NOMO-1 (cell line): ENCODE measurements around the gene NAT8.
"Not testable (repeated sequence)": the region's sequence is repeated elsewhere in the genome, so short reads cannot be mapped to it uniquely, and the experiment has no call there.

Experiments
- DNase-seq, 2 experiments: peaks; one replicate each; lab custom pipeline; 2025; ENCODE audit not compliant: unreplicated experiment in 2 of 2; lab: John Stamatoyannopoulos, UW

NAT8 gene

DNA sequence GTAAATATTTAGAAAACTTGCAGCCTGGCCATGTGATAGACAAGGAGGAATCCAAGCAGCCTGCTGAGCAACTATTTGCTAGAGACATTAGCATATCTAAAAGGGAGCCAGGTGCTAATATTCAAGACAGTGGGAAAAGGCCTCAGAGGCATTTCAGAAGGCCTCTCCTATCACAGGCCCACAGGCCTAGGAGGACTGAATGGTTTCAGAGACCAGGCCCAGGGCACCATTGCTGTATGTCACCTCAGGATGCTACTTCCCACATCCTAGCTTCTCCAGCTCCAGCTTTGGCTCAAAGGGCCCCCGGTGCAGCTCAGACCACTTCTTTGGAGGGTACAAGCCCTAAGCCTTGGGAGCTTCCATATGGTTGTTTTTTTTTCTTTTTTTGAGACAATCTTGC lies 3.8 kb downstream of the NAT8 start:
- no peak for DNase-seq

DNA sequence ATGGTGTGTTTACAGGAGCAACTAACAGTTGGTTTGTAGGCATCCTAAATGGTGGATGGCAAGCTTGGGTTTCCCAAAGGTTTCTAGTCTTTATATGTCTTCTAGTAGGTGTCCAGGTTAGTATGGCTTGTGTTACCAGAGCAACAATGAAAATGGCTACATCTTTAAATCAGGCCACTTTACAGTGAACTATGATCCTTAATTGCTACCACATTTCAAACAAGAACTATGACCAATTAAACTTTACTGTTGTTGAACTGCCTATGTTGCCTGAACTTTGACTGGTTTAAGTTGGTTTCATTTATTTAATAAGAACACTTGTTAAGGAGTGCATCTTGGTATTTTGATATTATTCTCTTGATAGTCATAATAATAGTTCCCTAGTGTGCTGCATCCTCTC lies 5.2 kb downstream of the NAT8 start:
- not testable (repeated sequence) for DNase-seq

DNA sequence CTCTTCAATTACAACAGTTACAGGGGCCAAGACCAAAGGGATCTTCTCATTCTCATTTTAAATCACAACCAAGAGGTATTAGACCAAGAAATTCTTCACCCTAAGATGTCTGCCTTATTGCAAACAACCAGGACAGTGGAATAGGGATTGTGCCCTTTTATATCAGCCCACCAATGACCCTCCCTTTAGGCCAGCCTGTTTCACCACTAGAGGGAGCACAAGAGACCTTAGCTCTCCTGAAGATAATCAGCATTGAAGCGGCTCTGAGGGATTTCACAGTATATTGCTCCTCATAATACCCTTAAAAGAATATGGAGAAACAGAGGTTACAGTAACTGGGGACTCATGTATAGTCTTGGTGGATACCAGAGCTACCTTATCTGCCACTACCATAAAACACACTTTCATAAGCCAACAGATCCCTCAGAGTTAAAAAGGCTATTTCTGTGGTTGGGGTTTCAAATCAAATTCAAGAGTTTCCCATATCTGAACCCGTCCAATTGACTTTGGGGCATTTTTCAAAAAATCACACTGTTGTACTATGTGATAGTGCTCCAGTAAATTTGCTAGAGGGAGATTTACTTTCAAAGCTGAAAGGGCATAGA lies 11.5 kb downstream of the NAT8 start:
- DNase-seq, result peak in 1 of 2 experiments; percentile 5

DNA sequence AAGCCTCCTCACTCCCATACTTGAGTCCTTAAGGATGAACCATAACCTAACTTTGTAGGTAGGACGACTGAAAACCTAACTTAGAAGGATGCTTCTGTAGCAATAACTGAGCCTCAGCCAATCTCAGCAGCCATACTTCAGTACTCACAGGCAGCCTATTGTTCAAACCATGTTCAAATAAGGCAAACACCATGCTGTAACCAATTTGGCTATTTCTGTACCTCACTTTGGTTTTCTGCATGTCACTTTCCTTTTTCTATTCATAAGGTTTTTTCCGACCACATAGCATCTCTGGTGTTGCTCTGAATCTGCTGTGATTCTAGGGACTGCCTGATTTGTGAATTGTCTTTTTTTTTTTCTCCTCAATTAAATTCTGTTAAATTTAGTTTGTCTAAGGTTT lies 13.7 kb downstream of the NAT8 start:
- not testable (repeated sequence) for DNase-seq

DNA sequence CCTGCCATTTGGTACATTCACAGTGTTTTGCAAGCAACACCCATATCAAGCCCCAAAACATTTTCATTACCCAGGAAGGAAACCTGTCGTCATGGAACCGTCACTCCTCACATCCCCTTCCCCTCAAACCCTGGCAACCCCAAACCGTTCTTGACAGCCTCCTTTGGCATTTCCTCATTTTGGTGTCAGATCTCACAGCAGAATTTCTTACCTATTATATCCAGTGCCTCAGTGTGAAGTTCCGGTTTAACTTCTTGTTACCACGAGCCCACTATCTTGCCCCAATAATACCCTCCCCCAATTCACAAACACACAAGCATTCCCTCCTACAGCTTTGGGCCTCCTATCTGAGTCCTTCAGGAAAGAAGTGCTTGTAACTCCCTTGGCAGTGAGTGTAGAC lies 16.0 kb downstream of the NAT8 start:
- DNase-seq, result peak; percentile 6 to 16

DNA sequence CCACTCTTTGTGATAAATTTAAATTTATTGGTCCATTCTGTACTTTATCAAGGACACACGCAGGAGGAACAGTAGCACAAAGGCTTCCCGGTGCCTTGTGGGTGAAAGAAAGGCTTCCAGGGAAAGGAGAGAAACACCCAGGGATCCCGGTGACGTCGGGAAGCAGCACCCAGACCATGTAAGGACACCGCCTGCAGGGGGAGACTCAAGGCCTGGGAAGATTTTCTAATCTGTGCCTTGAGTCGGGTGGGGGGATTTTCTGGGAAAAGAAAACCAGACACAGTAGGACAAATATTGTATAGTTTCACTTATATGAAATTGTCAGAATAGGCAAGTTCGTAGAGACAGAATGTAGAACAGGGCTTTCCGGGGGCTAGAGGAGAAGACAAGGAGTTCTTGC lies 17.6 kb downstream of the NAT8 start:
- not testable (repeated sequence) for DNase-seq

DNA sequence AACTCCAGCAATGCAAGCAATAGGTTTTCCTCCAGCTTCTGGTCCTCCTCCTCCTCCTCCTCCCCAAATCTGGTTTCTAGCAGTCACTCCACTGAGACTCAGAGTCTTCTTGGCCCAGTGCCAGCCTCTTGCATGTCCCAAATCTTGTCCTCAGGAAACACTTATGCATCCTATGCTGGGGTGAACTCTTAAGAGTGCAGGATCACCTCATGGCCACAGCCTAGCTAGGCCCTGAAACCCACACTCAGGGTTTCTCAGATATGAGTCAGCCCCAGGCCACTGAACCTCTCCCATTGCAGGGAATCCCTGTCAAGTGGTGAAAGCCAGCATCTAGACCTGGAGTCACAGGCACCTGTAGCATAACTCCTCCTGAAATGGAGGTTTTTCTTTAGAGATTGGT lies 18.2 kb downstream of the NAT8 start:
- DNase-seq, result not testable (repeated sequence)

DNA sequence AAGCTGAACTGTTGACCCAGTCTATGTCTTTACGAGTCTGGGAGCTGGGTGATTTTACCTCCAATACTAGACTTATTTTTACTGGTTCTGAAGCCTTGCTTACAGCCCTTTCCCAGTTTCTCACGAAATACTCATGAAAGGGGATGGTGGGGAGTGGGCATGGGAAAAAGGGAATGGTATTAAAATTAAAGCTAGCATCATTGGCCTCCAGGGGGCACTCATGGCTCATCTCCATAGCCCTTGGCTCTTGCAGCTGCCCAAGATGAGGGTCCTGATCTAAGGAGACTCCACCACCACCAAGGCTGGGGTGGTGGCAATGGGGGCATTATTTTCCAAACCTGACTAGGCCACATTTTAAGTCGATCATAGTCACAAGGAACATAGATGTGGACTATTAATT lies 22.3 kb downstream of the NAT8 start:
- DNase-seq, result not testable (repeated sequence)

DNA sequence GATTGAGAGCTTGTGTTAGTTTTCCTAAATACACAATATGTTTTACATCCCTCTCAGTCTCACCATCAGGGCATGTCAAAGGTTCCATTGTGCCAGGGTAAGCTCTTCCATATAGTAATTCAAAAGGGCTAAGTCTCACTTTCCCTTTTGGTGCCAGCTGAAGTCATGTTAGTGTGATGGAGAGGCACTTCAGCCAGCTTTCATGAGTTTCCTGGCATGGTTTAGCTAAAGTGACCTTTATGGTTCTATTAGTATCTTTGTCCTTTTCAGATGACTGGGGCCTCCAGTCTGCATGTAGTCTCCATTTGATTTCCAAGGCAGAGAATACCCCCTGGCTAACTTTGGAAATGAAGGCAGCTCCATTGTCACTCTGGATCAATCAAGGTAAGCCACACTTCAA lies 27.2 kb downstream of the NAT8 start:
- DNase-seq, result no peak

DNA sequence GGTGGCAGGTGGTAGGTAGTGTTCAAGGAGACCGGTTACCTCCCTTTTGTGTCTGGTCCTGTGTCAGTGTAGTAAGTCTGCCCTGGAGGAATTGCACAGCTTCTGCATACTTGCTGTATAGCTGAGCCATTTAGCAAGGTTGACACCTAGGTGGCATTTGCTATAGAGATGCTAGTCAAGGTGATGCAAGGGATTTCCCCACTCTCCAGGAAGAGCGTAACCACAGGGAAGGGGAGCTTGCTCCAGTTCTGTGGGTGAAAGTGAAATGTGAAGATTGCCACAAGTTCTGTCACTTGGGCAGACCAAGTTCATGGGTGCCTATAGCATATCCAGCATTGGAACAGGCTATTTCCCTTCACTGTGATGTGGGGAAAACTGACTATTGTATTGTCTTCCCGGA lies 28.1 kb downstream of the NAT8 start:
- no peak for DNase-seq

DNA sequence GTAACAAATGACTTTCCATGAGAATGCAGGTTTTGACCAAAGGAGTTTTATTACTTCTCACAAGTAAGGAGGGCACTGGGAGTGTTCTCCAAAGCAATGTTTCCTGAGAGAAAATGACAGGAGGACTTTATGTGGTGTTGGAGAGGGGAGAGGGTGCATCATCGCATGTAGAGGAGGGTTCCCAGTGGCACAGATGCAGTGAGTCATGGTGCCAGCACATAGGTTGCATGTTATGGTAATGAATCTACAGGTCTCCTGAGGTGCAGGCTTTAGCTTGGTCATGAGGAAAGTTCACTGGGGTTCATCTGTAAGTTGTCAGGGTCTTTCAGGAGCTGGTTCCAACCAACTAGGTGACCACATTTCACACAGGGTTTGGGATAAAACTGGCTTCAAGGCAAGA lies 30.4 kb downstream of the NAT8 start:
- DNase-seq, result no peak

DNA sequence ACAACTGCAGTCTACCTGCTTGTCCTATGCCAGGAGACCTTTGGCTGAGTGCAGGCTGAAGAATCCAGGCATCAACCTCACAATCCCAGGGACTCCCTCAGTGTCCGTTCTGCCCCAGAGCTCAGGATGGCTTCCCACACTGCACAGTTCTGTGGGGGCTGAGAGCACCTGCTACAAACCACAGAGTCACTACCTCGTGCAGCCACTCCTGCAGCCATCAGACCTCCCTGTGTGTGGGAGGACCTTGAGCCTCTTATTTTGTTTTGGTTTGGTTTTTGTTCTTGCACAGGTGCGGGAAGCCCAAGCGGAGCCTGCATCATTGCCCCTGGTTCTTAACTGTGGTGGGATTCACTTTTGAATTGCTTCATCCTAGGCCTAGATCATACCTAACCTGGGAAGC lies 31.0 kb downstream of the NAT8 start:
- no peak for DNase-seq

DNA sequence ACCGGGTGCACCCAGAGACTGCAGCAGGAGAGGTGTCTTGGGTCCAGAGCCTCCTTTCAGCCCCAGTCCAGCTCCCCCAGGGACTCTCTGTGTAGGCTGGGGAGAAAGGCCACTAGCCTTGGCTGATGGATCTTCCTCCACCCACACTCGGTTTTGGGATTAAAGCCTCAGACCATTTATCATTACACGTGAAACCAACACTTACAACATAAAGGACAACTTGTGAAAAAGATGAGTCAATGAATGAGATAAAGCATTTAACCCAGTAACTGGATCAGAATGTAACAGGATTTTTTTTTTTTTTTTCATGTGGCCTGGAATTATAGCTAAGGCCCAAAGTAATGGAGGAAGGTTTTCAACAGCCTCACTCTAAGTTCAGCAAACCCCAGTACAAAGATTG lies 32.1 kb downstream of the NAT8 start:
- no peak for DNase-seq

DNA sequence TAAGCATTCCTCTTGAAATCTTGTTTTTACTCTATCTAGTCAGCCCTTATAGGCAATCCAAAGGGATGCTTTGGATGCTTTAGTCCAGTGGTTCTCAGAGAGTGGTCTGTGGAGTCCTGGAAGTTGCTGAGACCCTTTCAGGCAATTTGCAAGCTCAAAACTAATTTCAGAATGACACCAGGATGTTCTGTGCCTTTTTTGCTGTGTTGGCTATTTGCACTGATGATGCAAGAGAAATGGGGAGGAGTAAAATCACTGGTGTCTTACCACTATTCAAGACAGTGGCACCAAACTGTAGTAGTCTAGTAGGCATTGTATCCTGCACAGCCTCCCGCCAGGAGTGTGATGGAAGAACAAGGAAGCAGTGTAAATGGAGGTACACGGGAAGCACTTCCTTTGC lies 37.6 kb downstream of the NAT8 start:
- DNase-seq, result not testable (repeated sequence)

DNA sequence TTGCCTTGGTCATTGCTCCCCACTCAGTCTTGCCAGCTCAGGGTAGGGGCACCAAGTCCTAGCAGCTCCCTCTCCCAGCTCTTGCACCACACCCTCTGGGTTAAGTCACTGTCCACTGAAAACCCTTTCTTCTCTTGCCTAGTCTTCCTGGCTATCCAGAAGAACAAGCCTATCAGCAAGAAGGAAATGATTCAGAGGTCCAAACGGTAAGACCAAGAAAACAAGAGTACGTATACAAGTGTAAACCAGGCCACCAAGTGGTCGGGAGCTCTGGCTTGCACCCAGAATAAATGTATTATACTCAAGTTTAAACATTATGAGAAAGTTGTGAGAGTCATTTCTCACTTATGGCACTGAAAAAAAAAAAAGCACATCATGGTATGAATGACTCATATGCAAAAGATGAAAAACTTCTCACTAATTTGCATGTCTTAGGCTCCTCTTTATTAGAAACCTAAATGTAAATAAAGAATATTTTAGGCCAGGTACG lies 39.1 kb downstream of the NAT8 start:
- DNase-seq, result not testable (repeated sequence)

DNA sequence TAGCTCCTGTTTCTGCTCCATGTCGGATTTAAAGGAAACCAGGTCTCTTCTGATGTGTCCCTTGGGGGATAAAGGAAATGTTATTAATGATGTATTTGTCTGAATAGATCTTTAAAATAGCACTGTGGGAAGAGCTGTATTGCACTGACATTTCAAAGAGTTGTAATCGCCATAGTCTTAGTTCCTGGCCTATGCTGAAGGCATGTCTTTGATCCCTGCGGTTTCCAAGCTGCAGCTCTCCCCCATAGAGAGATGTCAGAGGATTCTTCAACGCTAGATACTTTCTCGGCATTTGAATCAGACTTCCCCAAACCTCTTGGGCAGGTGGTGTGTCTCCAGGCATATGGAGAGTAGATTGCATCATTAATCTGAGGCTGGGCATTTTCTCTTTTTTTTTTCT lies 40.4 kb downstream of the NAT8 start:
- no peak for DNase-seq

DNA sequence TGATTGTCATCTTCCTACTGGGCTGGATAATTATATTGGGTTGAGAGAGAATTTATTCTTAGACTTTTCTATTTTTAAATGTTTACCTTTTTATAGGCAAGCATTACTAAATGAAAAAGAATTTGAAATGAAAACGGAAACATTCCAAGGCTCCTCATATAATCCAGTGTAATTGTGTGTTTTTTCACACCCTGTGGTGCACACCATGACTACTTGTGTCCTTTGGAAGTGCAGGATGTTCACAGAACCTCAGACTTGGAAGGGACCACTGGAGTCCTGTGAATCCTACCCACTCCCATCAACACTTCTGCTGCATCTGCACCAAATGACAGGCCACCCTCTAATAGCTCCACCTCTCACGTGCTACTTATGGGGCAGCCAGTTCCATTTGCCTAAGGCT lies 48.0 kb downstream of the NAT8 start:
- DNase-seq, result no peak

DNA sequence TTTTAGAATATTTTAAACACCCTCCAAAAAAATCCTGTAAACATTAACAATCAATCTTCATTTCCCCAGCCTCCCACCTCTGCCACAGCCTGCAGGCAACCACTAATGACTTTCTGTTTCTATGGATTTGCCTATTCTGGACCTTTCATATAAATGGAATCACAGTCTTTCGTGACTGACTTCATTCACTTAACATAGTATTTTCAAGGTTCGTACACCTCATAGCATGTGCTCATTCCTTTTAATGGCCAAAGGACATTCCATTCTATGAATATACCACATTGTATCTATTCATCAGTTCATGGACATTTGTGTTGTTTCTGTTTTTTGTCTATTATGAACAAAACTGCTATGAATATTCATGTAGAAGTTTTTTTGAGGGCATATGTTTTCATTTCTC lies 48.5 kb downstream of the NAT8 start:
- no peak for DNase-seq
